HG03045 (cell line): ENCODE results near the gene OR13A1.
"Not testable (repeated sequence)": the region's sequence is repeated elsewhere in the genome, so short reads cannot be mapped to it uniquely, and the experiment has no call there.

ENCODE experiments used
- ATAC-seq: cut with Tn5 transposase; IDR thresholded peaks from one replicate; pipeline ENCODE4 v1.9.1; 2021; ENCODE audit warnings: mild to moderate bottlenecking, moderate library complexity; ENCODE audit not compliant: unreplicated experiment

Gene OR13A1

DNA sequence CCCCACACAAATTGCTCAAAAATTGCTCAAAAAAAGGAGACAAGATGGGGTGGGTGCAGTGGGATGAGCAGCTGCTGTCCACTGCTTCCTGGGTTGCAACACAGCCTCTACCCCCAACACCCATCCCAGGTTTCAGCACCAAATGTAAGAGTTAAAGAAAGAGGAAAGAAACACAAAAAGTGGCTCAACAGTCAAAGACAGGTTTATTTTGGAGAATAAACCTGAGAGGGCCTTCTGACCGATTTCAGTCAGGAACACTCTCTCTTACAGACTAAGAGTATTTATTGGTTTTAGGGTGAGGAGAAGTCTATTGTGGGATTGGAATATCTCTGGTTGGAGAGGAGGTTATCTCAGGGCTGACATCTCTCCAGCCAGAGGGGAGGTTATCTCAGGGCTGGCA, 28.4 kb downstream of the OR13A1 start:
- no peak for ATAC-seq

DNA sequence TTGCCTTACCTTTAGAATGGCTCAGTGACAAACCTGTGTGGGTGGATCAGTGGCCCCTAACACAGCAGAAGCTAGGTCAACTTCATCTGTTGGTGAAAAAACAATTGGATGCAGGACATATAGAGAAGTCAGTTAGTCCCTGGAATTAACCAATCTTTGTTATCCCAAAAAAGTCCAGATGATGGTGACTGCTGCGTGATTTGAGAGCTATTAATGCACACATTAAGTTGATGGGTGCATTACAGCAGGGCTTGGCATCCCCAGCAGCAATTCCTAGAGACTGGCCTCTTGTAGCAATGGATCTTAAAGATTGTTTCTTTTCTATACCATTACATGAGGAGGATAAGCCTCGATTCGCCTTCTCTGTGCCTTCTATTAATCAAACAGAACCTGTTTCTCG, 33.3 kb downstream of the OR13A1 start:
- no peak for ATAC-seq

DNA sequence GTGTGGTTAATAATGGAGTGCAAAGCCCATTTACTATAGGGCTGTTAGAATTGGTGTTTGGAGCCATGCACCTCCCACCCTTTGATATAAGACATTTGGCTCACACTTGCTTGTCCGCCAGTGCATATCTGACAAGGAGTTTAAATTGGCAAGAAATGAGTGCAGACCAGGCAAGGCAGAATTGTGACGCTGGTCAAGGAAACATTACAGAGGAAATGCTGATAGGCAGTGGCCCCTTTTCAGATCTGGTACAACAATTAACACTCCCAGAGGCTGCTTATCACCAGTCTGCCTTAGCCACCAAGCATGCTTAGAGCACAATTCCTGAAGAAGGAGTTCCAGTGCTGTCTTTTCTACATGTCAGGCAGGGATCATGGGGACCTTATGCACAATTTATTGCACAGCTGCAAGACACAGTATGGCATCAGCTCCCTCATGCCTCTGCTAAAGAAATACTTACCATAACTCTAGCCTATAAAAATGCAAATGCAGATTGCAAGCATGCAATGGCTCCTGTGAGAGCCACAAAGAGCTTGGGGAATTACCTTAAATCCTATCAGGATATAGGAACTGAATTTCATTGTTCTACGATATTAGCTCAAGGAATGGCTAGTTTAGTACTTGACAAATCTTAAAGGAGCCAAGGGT, 35.2 kb downstream of the OR13A1 start:
- no peak for ATAC-seq

DNA sequence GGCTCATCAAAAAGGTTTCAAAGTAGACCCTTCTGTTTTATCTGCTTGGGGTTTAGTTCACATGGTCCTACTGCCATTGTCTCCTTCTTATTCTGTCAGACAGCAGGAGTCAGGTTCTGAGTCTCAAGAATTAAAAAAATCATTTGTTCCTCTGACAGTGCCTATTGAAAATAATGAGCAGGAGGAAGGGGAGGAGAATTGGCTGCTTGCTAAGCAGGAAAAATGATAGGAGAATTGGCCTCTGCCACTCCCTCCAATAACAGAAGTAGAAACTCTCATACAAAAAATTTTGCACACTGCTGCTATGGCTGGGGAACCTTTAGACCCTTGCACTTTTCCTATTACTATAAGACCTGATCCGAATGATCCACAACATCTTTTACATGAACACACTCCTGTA, 35.7 kb downstream of the OR13A1 start:
- no peak for ATAC-seq

DNA sequence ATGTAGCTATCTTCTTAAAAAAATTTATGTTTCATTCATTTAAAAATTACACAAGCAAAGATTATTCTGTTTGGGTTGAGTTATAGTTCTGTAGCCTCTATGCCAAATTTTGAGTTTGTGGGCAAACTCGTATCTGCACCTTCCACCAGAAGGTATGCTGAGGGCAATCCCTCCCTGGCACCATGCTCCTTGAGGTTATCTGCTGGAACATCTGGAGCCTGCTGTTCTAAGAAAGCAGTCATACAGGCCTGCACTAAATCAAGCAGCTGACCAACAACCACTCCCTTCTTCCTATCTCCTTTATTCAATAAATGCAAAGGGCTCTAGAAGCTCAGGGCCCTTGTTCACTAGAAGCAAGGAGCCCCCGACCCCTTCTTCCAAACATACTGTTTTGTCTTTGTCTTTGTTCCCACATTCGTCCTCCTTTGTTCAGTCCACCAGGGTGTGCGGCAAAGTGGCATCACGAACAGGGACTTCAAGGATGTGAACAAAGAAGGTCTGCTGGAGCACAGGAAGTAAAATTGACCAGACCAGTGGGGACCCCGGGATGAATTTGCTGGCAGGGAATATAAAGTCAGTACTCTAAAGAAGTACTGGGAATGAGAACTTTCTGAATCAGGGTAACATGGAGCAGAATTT, 36.4 kb downstream of the OR13A1 start:
- ATAC-seq, result no peak

DNA sequence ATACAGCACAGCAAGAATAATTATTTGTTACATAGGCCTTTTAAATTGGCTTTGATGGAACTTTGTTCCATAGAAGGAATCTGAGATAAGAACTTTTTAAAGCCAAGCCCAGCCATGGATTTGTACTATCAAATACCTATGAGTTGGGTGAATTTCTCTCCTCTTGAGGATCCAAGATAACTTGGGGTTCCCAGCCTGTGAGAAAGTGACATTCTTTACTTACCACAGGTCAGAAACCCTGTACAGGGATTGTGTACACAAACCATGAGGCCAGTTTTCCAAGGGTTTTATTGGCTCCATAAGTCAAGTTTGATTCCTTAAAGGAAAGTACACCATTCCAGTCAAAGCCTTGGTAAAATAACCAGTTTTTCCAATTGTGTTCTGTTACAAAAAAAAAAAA, 39.3 kb downstream of the OR13A1 start:
- ATAC-seq, result not testable (repeated sequence)

DNA sequence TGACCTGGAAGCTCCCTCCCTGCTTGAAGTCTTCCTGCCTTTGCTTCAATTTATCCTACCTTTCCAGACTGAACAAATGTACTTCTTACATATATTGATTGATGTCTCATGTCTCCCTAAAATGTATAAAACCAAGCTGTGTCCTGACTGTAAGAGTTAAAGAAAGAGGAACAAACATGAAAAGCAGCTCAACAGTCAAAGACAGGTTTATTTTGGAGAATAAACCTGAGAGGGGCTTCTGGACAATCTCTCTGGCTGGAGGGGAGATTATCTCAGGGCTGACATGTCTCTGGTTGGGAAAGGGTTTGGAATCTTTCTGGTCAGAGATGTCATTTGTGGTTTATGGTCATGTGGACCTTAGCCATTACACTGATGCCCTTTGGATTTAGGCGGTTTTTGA, 41.0 kb downstream of the OR13A1 start:
- no peak for ATAC-seq

DNA sequence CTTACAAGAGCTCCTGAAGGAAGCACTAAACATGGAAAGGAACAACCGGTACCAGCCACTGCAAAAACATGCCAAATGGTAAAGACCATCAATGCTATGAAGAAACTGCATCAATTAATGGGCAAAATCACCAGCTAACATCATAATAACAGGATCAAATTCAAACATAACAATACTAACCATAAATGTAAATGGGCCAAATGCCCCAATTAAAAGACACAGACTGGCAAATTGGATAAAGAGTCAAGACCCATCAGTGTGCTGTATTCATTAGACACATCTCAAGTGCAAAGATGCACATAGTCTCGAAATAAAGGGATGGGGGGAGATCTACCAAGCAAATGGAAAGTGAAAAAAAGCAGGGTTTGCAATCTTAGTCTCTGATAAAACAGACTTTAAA, 47.6 kb downstream of the OR13A1 start:
- not testable (repeated sequence) for ATAC-seq

DNA sequence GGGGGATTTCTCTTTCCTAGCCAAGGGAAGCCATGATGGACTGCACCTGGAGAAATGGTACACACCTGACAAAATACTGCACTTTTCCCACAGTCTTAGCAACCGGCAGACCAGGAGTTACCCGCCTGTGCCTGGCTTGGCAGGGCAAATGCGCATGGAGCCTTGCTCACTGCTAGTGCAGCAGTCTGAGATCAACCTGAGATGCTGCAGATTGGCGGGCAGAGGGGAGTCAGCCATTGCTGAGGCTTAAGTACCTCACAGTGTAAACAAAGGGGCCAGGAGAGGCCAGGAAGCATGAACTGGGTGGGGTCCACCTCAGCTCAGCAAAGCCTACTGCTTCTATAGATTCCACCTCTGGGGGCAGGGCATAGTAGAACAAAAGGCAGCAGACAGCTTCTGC, 49.4 kb downstream of the OR13A1 start:
- no peak for ATAC-seq

DNA sequence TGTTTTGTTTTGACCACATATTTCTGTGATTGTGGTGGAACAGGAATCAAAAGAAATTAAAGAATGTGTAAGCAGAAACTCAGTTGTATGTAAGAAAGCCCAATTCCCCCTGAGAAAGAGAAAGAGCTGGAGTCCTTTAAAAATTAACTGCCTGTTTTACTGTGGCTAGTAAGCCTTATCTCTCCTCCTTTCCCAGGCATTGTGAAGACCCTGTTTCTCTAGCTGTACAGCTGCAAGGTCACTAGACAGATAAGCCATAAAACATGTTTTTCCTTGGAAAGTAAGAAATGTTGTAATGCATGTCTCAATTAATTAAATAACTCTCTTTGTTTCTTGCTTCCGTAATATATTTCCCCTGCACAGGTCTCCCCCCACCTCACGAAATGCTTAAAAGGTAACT, 53.5 kb downstream of the OR13A1 start:
- no peak for ATAC-seq

DNA sequence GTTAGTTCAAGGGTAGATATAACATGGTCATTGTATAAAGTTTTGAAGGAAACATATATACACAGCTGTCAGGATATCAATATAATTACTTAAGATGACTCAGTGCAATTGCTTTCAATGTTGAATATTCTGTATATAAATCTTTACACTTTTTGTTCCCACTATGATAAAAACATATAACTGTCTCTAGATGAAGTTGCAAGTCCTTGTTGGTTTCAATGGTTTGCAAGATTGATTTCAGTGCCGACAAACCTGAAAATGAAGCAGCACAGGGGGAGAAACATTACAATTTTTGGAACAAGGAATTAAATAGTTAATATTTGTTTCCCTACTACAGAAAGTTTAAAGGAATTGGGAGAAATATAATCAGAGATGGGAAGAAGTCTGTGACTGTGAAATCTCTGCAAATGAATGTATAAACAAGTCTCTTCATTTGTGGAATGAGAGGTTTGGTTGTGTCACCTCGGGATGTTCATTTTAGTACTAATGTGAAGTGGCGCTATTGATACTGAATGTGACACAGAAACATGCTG, 54.1 kb downstream of the OR13A1 start:
- no peak for ATAC-seq

DNA sequence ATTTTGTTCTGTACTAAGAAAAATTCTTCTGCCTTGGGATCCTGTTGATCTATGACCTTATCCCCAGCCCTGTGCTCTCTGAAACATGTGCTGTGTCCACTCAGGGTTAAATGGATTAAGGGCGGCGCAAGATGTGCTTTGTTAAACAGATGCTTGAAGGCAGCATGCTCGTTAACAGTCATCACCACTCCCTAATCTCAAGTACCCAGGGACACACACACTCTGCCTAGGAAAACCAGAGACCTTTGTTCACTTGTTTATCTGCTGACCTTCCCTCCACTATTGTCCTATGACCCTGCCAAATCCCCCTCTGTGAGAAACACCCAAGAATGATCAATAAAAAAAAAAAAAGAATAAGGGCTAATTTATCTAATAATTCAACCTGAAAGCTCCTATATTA, 54.8 kb downstream of the OR13A1 start:
- not testable (repeated sequence) for ATAC-seq

DNA sequence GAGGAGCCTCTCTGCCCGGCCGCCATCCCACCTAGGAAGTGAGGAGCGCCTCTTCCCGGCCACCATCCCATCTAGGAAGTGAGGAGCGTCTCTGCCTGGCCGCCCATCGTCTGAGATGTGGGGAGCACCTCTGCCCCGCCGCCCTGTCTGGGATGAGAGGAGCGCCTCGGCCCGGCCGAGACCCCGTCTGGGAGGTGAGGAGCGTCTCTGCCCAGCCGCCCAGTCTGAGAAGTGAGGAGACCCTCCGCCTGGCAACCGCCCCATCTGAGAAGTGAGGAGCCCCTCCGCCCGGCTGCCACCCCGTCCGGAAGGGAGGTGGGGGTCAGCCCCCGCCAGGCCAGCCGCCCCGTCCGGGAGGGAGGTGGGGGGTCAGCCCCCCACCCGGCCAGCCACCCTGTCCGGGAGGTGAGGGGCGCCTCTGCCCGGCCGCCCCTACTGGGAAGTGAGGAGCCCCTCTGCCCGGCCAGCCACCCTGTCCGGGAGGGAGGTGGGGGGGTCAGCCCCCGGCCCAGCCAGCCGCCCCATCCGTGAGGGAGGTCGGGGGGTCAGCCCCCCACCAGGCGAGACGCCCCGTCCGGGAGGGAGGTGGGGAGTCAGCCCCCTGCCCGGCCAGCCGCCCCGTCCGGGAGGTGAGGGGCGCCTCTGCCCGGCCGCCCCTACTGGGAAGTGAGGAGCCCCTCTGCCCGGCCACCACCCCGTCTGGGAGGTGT, 55.5 kb downstream of the OR13A1 start:
- not testable (repeated sequence) for ATAC-seq

DNA sequence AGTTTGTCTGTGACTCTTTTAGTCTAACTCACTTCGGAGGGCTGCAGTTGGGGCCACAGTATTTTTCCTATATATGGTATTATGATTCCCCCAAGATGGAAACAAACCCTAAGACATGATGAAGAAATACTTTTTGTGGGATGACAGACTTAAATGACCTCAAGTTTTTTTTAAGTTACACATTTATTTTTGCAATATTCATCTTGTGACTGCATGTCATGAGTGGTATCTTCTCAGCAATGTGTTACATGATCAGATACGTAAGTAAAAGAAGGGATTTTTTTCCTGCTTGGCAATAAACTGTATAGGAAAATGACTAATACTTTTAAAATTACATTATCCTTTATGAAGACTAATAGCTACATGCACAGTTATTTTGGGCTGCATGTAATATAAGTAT, 57.8 kb downstream of the OR13A1 start:
- ATAC-seq, result no peak

DNA sequence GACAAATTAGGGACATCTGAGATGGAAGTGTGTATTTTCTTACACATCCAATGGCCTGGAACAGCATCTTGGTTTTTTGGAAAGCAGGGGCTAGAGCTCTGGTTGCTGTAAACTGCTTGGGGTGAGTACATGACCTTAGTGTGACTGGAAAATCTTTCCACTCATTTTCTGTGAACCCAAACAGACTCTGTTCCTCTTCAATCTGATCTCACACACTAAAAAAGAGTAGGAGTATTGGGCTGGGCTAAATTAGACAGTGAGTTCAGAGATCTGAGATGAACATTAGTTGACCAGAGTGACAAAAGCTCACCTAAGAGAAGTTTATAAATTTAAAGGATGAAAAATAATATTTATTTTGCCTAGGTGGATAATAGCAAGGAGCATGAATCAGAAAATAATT, 59.2 kb downstream of the OR13A1 start:
- ATAC-seq, result no peak

DNA sequence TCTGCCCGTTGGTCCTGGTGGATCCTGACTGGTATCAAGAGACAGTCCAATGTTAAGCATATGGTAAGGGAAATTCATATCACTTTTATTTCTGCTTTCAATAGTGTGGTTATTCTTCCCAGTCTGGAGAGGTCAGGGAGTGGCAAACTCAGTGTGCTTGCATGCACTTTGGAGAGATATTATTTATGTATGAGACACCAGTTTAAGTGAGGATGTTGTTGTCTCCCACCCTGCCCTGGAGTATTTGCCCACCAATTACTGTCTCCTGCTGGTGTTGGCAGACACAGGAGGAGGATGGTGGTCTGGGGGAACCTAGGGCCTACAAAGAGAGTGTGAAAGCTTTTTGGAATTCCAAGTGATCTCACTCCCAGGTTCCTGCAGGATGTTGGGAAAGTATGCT, 59.7 kb downstream of the OR13A1 start:
- no peak for ATAC-seq

DNA sequence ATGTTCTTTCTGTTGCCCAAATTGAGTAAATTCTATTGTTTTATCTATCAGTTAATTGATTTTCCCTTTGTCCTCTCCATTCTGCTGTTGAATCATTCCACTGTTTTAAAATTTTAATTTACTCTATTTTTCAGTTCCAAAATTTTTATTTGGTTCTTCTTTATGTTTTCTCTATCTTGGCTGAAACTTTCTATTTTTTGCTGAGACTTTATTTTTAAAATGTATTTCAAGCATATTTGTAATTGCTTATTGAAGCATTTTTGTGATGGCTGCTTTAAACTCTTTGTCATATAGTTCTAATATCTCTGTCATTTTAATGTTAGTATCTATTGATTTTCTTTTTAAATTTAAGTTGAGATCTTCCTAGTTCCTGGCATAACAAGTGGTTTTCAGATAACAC, 60.5 kb downstream of the OR13A1 start:
- no peak for ATAC-seq

DNA sequence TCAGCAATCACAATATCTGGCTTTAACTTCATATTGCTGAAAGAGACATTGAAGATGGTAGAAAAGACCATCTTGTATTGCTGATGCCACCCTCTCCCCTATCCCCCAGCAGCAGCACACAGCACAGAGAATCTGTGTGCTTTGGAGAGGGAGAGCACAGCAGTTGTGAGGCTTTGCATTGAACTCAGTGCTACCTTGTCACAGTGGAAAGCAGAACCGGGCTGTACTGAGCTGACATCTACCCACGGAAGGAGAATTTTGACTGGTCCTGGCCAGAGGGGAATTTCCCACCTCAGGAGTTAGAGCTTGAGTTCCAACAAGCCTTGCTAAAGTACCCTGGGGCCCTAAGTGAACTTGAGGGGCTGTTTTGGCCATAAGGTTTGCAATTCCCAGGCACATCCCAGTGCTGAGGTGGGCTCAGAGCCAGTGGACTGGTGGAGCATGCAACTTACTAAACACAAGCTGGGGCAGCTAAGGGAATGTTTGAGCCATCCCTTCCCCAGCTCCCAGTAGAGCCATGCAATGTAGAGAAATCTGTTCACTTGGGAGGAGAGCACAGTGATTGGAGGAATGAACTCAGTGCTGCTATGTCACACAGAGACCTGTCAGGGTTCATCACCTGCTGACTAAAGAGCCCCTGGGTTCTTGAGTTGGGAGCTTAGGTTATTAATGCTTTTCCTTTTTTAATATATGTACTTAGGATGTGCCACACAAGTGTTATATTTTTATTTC, 62.1 kb downstream of the OR13A1 start:
- ATAC-seq, result peak; percentile 81
